Activated T-helper 1 cell treated with anti-CD3 and anti-CD28 coated beads, Interleukin-2, amount 50 U/mL, for 16 hours (primary cell): ENCODE results near the gene ARHGAP27.
"Not testable (repeated sequence)": the region's sequence is repeated elsewhere in the genome, so short reads cannot be mapped to it uniquely, and the experiment has no call there.

Experiments
- DNase-seq, 2 donors: peaks; one replicate each; pipeline ENCODE4 v3.0.0-alpha.2; 2020; ENCODE audit warnings: low read depth in 1 of 2, low spot score in 1 of 2

The ARHGAP27 gene, protein sequence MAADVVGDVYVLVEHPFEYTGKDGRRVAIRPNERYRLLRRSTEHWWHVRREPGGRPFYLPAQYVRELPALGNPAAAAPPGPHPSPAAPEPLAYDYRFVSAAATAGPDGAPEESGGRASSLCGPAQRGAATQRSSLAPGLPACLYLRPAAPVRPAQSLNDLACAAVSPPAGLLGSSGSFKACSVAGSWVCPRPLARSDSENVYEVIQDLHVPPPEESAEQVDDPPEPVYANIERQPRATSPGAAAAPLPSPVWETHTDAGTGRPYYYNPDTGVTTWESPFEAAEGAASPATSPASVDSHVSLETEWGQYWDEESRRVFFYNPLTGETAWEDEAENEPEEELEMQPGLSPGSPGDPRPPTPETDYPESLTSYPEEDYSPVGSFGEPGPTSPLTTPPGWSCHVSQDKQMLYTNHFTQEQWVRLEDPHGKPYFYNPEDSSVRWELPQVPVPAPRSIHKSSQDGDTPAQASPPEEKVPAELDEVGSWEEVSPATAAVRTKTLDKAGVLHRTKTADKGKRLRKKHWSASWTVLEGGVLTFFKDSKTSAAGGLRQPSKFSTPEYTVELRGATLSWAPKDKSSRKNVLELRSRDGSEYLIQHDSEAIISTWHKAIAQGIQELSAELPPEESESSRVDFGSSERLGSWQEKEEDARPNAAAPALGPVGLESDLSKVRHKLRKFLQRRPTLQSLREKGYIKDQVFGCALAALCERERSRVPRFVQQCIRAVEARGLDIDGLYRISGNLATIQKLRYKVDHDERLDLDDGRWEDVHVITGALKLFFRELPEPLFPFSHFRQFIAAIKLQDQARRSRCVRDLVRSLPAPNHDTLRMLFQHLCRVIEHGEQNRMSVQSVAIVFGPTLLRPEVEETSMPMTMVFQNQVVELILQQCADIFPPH

GRCh38 chr17:45432405-45433158 is at the start of gene ARHGAP27:
TSS of gene ARHGAP27 (minus strand) at chr17:45432870. CDS start at chr17:45430279, 2,591 bp downstream.
- no peak for DNase-seq

GRCh38 chr17:45482317-45482716 is 49.6 kb upstream of the ARHGAP27 start:
- not testable (repeated sequence) for DNase-seq

DNA sequence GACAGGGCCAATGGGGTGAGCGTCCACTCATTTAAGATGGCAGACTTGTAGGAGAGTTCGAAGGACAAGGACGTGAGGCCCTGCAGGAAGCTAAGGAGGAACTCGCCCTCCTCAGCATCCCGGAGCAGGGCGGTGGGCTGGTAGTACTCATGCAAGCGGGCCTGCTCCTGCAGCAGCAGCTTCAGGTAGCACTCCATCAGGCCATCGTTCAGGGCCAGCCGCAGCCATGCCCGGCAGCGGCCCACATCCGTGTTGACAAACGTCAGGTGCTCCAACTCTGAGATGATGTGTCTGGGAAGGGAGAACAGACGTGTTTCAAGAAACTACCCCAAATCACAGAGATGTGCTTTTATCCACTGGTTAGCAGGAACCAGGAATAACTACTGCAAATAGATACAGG is 42.8 kb upstream of the ARHGAP27 start:
- DNase-seq: not testable (repeated sequence)

DNA sequence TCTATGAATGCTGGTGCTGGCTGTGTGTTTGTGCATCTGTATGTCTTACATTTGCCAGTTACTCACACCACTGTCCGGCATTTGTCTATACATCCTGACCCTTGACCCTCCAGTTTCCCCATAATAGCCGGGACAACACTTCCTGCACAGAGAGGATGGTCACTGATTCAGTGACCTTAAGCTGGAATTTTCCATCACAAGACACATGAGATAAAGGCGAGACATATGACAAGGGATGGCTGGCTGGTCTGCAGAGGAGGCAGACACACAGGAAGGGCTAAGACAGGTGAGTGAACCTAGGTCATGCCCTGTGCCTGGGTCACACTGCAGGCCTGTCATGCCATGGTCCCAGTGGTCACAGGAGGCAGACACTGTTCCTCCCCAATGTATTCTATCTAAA is 39.6 kb upstream of the ARHGAP27 start:
- DNase-seq: not testable (repeated sequence)

DNA sequence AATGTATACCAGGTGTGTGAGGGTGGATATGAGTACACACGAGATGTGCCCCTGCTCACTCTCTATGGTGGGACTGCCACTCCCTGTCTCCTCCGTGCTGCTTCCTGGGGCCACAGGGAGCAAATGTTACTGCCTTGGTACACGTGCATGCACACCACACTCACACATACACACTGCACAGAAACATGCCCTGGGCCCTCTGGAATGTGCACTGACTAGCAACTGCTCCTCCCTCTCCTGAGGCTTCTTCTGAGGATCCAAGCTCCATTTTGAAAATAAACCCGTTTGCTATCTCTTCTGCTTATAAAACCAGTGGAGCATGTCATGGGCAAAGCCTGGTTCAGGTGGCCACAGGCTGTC is 36.5 kb upstream of the ARHGAP27 start:
- not testable (repeated sequence) for DNase-seq

DNA sequence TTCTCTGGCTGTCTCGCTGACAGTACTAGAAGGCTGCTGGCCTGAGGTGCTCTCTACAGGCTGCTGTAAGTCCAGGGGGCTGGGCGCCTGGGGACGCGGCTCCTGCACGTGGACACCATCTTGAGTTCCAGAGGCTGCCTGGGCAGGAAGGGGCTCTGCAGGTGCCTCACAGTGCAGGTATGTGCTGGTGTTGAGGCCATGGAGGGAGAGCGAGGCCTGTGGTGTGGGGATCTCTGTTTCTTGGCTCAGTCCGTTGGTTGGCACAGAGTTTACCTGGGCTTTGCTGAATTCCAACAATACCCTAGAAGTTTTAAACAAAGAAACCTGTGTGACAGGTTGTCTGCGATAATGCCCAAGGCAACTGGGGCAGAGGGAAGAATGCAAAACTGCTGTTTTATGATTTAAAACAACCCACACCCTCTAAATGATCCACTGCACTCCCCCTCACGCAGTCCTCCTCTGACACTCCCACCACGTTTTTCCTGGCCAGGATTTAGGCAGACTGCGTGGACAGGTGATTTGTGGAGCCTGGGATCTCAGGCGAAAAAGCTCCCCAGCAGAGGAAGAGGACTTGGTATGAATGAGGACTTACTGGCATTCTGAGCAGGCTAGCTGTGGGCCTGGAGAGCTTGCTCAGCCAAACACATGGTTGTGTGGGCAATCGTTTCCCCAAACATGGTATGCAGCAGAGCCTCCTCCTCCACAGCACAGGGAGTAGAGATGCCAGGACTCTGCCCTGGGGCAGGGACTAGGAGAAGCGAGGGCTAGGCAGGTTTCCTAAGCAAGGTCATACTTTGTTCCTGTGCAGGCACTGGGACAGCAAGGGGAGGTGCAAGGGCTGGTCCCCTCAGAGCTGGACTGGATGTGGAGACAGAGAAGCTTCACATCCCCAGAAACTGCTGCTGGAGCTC is 35.9 kb upstream of the ARHGAP27 start:
- not testable (repeated sequence) for DNase-seq

- not testable (repeated sequence) for DNase-seq
Measured at GRCh38 chr17:45461524-45462327, 29.1 kb upstream of the ARHGAP27 start.

GRCh38 chr17:45460422-45460821 is 27.8 kb upstream of the ARHGAP27 start:
- DNase-seq: not testable (repeated sequence)

DNA sequence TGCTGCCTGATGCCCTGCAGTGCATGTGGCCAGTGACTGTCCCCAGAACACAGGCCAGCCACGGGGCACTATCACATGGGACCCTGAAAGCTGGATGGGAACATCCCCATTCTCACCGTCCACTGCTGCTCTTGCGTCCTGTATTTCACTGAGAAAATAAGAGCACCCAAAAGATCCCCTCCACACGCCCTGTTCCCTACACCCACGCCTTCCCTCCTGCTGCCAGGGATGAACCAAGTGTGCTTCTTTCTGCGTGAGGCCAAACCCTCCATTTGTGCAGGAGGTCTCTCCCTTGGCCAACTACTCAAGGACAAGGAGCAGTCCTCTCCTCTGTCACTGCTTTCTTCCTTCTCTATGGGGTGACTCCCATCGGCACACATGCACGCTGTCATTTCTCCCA is 21.7 kb upstream of the ARHGAP27 start:
- DNase-seq: not testable (repeated sequence)

DNA sequence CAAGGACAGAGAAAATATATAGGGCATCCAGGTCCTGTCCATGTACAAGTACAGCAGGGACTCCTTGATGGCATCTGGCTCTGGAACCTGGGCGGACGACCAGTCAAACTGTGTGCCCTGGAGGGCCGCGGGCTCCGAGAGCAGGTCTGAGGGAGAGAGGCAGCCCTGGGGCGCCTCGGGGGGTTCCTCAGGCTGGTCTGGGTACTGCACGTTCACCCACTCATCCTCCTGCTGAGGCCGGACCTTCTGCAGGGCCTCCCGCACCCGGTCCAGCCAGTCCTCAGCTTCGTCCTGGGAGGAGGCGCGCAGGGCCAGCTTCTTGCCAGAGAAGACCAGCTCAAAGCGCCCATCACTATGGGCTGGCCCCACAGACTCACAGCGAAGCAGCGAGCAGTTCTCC is 21.1 kb upstream of the ARHGAP27 start:
- not testable (repeated sequence) for DNase-seq

GRCh38 chr17:45453225-45453534 is 20.5 kb upstream of the ARHGAP27 start:
- DNase-seq: not testable (repeated sequence)

- DNase-seq: not testable (repeated sequence)
Measured at GRCh38 chr17:45452329-45453224, 19.9 kb upstream of the ARHGAP27 start.

DNA sequence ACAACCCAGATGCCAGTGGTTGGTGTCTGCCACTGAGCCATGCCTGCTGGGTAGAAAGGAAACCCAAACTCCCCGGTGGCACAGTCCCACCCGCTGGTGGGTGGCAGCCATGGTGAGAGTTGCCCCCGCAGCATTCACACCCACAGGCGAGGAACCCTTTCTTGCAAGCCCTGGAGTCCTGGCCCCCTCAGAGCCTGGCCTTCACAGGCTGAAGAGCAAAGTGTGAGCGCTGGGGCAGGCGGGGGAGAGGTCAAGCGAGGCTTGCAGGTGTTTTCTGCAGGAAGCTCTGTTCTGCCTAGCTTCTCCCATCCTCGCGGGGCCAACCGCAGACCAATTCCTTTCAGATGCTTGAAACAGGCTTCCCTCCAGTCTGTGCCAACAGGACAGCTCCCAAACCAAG is 19.0 kb upstream of the ARHGAP27 start:
- DNase-seq: not testable (repeated sequence)

DNA sequence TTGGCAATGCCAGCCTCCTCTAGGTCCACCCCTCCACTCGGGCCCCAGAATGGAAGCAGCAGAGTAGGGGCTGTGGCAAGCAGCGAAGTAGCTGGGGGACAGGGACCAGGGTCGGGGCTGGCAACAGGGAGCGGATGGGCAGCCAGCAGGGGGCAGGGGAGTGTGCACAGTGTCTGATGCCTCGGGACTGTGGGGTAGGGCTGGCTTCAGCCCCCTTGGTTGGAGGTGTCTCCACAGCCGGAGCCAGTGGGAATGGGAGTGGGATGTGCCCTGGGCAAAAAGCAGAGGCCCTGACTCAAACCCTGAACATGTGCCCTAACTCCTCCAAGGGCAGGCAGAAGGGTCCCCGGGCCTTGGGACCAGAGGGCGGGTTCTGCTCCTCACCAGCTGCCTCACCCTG is 18.5 kb upstream of the ARHGAP27 start:
- no peak for DNase-seq

- not testable (repeated sequence) for DNase-seq
Measured at GRCh38 chr17:45449708-45450329, 17.1 kb upstream of the ARHGAP27 start.

GRCh38 chr17:45449260-45449659 is 16.6 kb upstream of the ARHGAP27 start:
- not testable (repeated sequence) for DNase-seq

DNA sequence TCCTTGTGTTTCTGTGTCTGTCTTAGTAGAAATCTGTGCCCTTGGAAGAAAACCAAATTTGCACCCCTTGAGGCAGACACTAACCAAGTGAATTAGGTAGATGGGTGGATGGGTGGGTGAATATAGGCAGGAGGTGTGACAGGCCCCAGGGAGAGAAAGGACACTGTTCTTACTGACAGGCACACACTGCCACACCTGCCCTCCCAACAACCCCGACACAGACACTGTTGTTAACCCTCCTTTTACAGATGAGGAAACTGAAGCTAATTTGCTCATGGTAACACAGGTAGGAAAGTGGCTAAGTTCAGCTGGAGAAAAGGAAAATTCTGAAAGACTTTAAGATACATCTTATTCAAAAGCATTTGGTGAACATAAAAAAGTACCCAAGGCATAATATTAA is 15.8 kb upstream of the ARHGAP27 start:
- not testable (repeated sequence) for DNase-seq

- DNase-seq: not testable (repeated sequence)
Measured at GRCh38 chr17:45448066-45448465, 15.4 kb upstream of the ARHGAP27 start.
